Tibial nerve (tissue), 4 donors: ENCODE data around the gene NFAM1.

Experiments
- EP300 ChIP-seq, 2 donors: sonication (generic); formaldehyde crosslinking; IDR thresholded peaks; one replicate each; pipeline ENCODE4 v1.6.1; 2017; ENCODE audit warnings: antibody characterized with exemption in 2 of 2, mild to moderate bottlenecking in 1 of 2
- POLR2A ChIP-seq, 2 donors: fragments of 450-650 bp; IDR thresholded peaks; one replicate each; pipeline ENCODE4 v1.6.1; 2017; ENCODE audit warnings: antibody characterized with exemption in 2 of 2, mild to moderate bottlenecking in 2 of 2, moderate library complexity in 2 of 2
- TF ChIP-seq, protein P1 (sequence below), 5 experiments: fragments of 200-600 bp in 3 of 5; fragments of 450-650 bp in 2 of 5; sonication (generic) in 3 of 5; IDR thresholded peaks; one replicate each; pipeline ENCODE4 v1.5.1; 2016 to 2019; ENCODE audit warnings: antibody characterized with exemption in 5 of 5, mild to moderate bottlenecking in 3 of 5, moderate library complexity in 2 of 5

- TF ChIP-seq, protein P1, sequence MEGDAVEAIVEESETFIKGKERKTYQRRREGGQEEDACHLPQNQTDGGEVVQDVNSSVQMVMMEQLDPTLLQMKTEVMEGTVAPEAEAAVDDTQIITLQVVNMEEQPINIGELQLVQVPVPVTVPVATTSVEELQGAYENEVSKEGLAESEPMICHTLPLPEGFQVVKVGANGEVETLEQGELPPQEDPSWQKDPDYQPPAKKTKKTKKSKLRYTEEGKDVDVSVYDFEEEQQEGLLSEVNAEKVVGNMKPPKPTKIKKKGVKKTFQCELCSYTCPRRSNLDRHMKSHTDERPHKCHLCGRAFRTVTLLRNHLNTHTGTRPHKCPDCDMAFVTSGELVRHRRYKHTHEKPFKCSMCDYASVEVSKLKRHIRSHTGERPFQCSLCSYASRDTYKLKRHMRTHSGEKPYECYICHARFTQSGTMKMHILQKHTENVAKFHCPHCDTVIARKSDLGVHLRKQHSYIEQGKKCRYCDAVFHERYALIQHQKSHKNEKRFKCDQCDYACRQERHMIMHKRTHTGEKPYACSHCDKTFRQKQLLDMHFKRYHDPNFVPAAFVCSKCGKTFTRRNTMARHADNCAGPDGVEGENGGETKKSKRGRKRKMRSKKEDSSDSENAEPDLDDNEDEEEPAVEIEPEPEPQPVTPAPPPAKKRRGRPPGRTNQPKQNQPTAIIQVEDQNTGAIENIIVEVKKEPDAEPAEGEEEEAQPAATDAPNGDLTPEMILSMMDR (IDR thresholded peaks at IDR 0.05), result no peak
- TF ChIP-seq POLR2A (IDR thresholded peaks at IDR 0.05), result no peak
- no peak for TF ChIP-seq EP300 (IDR thresholded peaks at IDR 0.05)
Measured at GRCh38 chr22:42380769-42381551, 51.2 kb downstream of the NFAM1 start.
